Nephron progenitor cell (in vitro differentiated cells): ENCODE data around the gene SCNM1.
A peak's percentile ranks its signal among the peaks of the same experiment; 100 is the strongest.

Experiments
- DNase-seq: peaks from one replicate; pipeline ENCODE4 v3.0.0; 2021
- H3K27ac Mint-ChIP-seq: 2 replicates; pipeline ENCODE4 v1.8.0; 2021; ENCODE audit warnings: mild to moderate bottlenecking, moderate library complexity, mixed read lengths
- H3K27me3 Mint-ChIP-seq: 2 replicates; pipeline ENCODE4 v1.8.0; 2021; ENCODE audit warnings: mild to moderate bottlenecking, low read depth, mixed read lengths; ENCODE audit not compliant: poor library complexity
- H3K36me3 Mint-ChIP-seq: 2 replicates; pipeline ENCODE4 v1.8.0; 2021; ENCODE audit warnings: low read depth, mixed read lengths
- H3K4me1 Mint-ChIP-seq: 2 replicates; pipeline ENCODE4 v1.8.0; 2021; ENCODE audit warnings: mixed read lengths
- H3K4me3 Mint-ChIP-seq: 2 replicates; pipeline ENCODE4 v1.8.0; 2021; ENCODE audit warnings: mild to moderate bottlenecking, moderate library complexity, mixed read lengths
- H3K9me3 Mint-ChIP-seq: 2 replicates; pipeline ENCODE4 v1.8.0; 2021; ENCODE audit warnings: mild to moderate bottlenecking, moderate library complexity, mixed read lengths
- CTCF ChIP-seq: fragments of 200-600 bp; sonication (generic); IDR thresholded peaks from 2 replicates; pipeline ENCODE4 v1.5.0; 2021; ENCODE audit warnings: antibody characterized with exemption

SCNM1 gene

GRCh38 chr1:151165738-151166504 is at the start of gene SCNM1, which contains the start of gene LYSMD1:
Gene SCNM1, plus strand, starts transcription at chr1:151166144. Its CDS starts 9 bp downstream, at chr1:151166153.
Gene LYSMD1, minus strand, starts transcription at chr1:151165902. Its CDS starts 644 bp downstream, at chr1:151165258.
- H3K27me3 Mint-ChIP-seq: peaks cover 2% of the 10 kb centered on the region

GRCh38 chr1:151124763-151125403 is 41.1 kb upstream of the SCNM1 start:
- H3K27ac Mint-ChIP-seq: no peak overlapping the region
- H3K9me3 Mint-ChIP-seq: no peaks in the 10 kb centered on the region
- H3K4me3 Mint-ChIP-seq: no peak overlapping the region
- DNase-seq: no peak
- TF ChIP-seq CTCF: no peak
- H3K4me1 Mint-ChIP-seq: peaks cover 23% of the 10 kb centered on the region
- peaks cover 9% of the 10 kb centered on the region for H3K36me3 Mint-ChIP-seq
- H3K27me3 Mint-ChIP-seq: peaks cover 6% of the 10 kb centered on the region

More at GRCh38 chr1:151165738-151166504, at the start of gene SCNM1, which contains the start of gene LYSMD1:
- Mint-ChIP-seq H3K27ac (peak within 1 kb of the TSS; percentile 99), H3K36me3 (peaks cover 31% of the 10 kb centered on the region), H3K4me3 (peak within 1 kb of the TSS; percentile 99), H3K9me3 (no peaks in the 10 kb centered on the region), H3K4me1 (peaks cover 45% of the 10 kb centered on the region)
- TF ChIP-seq CTCF: no peak
- DNase-seq: peak; percentile 87

- H3K36me3 Mint-ChIP-seq: peaks cover 14% of the 10 kb centered on the region
- H3K27ac Mint-ChIP-seq: no peak overlapping the region
- H3K27me3 Mint-ChIP-seq: peaks cover 20% of the 10 kb centered on the region
- H3K9me3 Mint-ChIP-seq: no peaks in the 10 kb centered on the region
- peaks cover 40% of the 10 kb centered on the region for H3K4me1 Mint-ChIP-seq
- TF ChIP-seq CTCF: no peak
- no peak for DNase-seq
- H3K4me3 Mint-ChIP-seq: no peak overlapping the region
These were observed 37.1 kb upstream of the SCNM1 start for GRCh38 chr1:151128800-151129199.

- H3K27me3 Mint-ChIP-seq: peaks cover 35% of the 10 kb centered on the region
- no peaks in the 10 kb centered on the region for H3K9me3 Mint-ChIP-seq
- H3K4me3 Mint-ChIP-seq: peak overlapping the region; percentile 77
- DNase-seq: peak; percentile 85
- peaks cover 27% of the 10 kb centered on the region for H3K36me3 Mint-ChIP-seq
- no peak for TF ChIP-seq CTCF
- peaks cover 26% of the 10 kb centered on the region for H3K4me1 Mint-ChIP-seq
- H3K27ac Mint-ChIP-seq: peak overlapping the region; percentile 29
These were observed 34.9 kb upstream of the SCNM1 start for GRCh38 chr1:151130987-151131586.

GRCh38 chr1:151131701-151132334 is 34.1 kb upstream of the SCNM1 start:
- DNase-seq: peak; percentile 62
- Mint-ChIP-seq H3K9me3 (no peaks in the 10 kb centered on the region), H3K36me3 (peaks cover 34% of the 10 kb centered on the region), H3K4me3 (peak overlapping the region; percentile 77), H3K27ac (peak overlapping the region; percentile 70), H3K4me1 (peaks cover 24% of the 10 kb centered on the region), H3K27me3 (peaks cover 38% of the 10 kb centered on the region)
- TF ChIP-seq CTCF: no peak
